Transverse colon (tissue), 4 donors: ENCODE measurements around the gene OR6K2. TPM values are rescaled to one million over a fixed set of nuclear protein-coding genes. Genes with fewer than 3 reads are reported as not detected.

ENCODE experiments used
- DNase-seq: peaks from one replicate; pipeline ENCODE4 v3.0.0-alpha.2; 2019
- H3K27ac ChIP-seq, 4 donors: fragments of 200-600 bp; sonication (generic); 2 replicates each; pipeline ENCODE4 v1.5.1; 2016 to 2018; ENCODE audit warnings: inconsistent platforms in 4 of 4
- H3K27me3 ChIP-seq: fragments of 200-600 bp; sonication (generic); 2 replicates; pipeline ENCODE4 v1.5.1; 2017; ENCODE audit warnings: inconsistent platforms
- H3K36me3 ChIP-seq, 4 donors: fragments of 200-600 bp; sonication (generic); 2 replicates each; pipeline ENCODE4 v1.5.1; 2017 to 2019; ENCODE audit warnings: inconsistent platforms in 4 of 4
- H3K4me1 ChIP-seq, 4 donors: fragments of 200-600 bp; sonication (generic); 2 replicates each; pipeline ENCODE4 v1.5.1; 2017 to 2020; ENCODE audit warnings: inconsistent platforms in 4 of 4
- H3K4me3 ChIP-seq, 4 donors: fragments of 200-600 bp; sonication (generic); 1 replicate in 1 of 4; 2 replicates in 3 of 4; pipeline versions ENCODE4 v1.5.1 to v1.6.1; 2017 to 2019; ENCODE audit warnings: inconsistent platforms in 4 of 4
- H3K9me3 ChIP-seq, 2 donors: fragments of 200-600 bp; sonication (generic); 2 replicates each; pipeline ENCODE4 v1.5.1; 2017 to 2019; ENCODE audit warnings: inconsistent platforms in 2 of 2
- CTCF ChIP-seq, 5 experiments: fragments of 200-600 bp in 3 of 5; fragments of 450-650 bp in 2 of 5; sonication (generic) in 3 of 5; IDR thresholded peaks; 1 replicate in 2 of 5; 2 replicates in 3 of 5; pipeline ENCODE4 v1.5.1; 2016 to 2017; ENCODE audit warnings: antibody characterized with exemption in 5 of 5, inconsistent platforms in 3 of 5, mild to moderate bottlenecking in 2 of 5, moderate library complexity in 1 of 5
- EP300 ChIP-seq: sonication (generic); formaldehyde crosslinking; IDR thresholded peaks from one replicate; pipeline ENCODE4 v1.6.1; 2017; ENCODE audit warnings: antibody characterized with exemption, low read depth
- POLR2A ChIP-seq: fragments of 450-650 bp; IDR thresholded peaks from one replicate; pipeline ENCODE4 v1.6.1; 2016; ENCODE audit warnings: antibody characterized with exemption, mild to moderate bottlenecking, moderate library complexity
- POLR2AphosphoS5 ChIP-seq, 3 donors: sonication (generic); formaldehyde crosslinking; IDR thresholded peaks; one replicate each; pipeline ENCODE4 v1.6.1; 2016; ENCODE audit warnings: antibody characterized with exemption in 3 of 3
- WGBS, 2 donors: methylation state at CpG; one replicate each; pipeline ENCODE4 v1.1.5; 2018; ENCODE audit warnings: low coverage in 1 of 2; 5-methylcytosine and 5-hydroxymethylcytosine counted together
- in situ Hi-C, 4 donors: fragments of 200-750 bp; cut with MboI; loops; one replicate each; pipeline versions ENCODE4 v1.15.0 to v1.15.1; 2017; ENCODE audit warnings: low sequenced_read_pairs in 3 of 4, low pct_ligation_motif_present in 1 of 4, low pct_unique_long_range_greater_than_20kb in 1 of 4
- intact Hi-C: fragments of 100-400 bp; cut with DNase I; formaldehyde crosslinking; loops from one replicate; pipeline ENCODE4 v1.15.1; 2023; ENCODE audit warnings: low total_unique reads
- total RNA-seq, 4 donors: library from RNA; depleted of rRNA; stranded (reverse); fragments of >200 nt; gene quantifications; one replicate each; pipeline ENCODE4 v1.1.0, GENCODE V29; 2016

The OR6K2 gene
- total RNA-seq, 4 donors from 2014 or later = not detected

GRCh38 chr1:158685085-158685484, 15.4 kb downstream of the OR6K2 start:
- H3K9me3 ChIP-seq = no peaks in the 10 kb centered on the region
- H3K4me1 ChIP-seq = no peaks in the 10 kb centered on the region
- 64 to 66% methylated on average over 5 to 7 of the region's 7 CpGs for WGBS, 2 donors
- intact Hi-C loops = no loop called here
- H3K27ac ChIP-seq = no peak overlapping the region
- H3K4me3 ChIP-seq = no peak overlapping the region
- no peaks in the 10 kb centered on the region for H3K27me3 ChIP-seq
- DNase-seq = no peak
- no peak for TF ChIP-seq POLR2A
- no peak for TF ChIP-seq EP300
- no peak for TF ChIP-seq CTCF (IDR thresholded peaks at IDR 0.05)
- no peak for TF ChIP-seq POLR2AphosphoS5 (IDR thresholded peaks at IDR 0.05)
- in situ Hi-C loops = no loop called here
- H3K36me3 ChIP-seq = no peaks in the 10 kb centered on the region

- WGBS, 2 donors = 83 to 95% methylated on average over 1 to 2 of the region's 2 CpGs
- H3K4me3 ChIP-seq = no peak overlapping the region
- no peaks in the 10 kb centered on the region for H3K9me3 ChIP-seq
- TF ChIP-seq EP300 (no peak), POLR2AphosphoS5 (IDR thresholded peaks at IDR 0.05) (no peak), CTCF (IDR thresholded peaks at IDR 0.05) (no peak), POLR2A (no peak)
- H3K4me1 ChIP-seq = no peaks in the 10 kb centered on the region
- in situ Hi-C loops = no loop called here
- no peaks in the 10 kb centered on the region for H3K36me3 ChIP-seq
- intact Hi-C loops = no loop called here
- no peaks in the 10 kb centered on the region for H3K27me3 ChIP-seq
- no peak overlapping the region for H3K27ac ChIP-seq
- no peak for DNase-seq
Measured at GRCh38 chr1:158681606-158682005, 18.8 kb downstream of the OR6K2 start.

- H3K9me3 ChIP-seq = no peaks in the 10 kb centered on the region
- in situ Hi-C loops (no loop called here), intact Hi-C loops (no loop called here)
- DNase-seq = no peak
- H3K27me3 ChIP-seq = no peaks in the 10 kb centered on the region
- TF ChIP-seq CTCF (IDR thresholded peaks at IDR 0.05) (no peak), POLR2AphosphoS5 (IDR thresholded peaks at IDR 0.05) (no peak), POLR2A (no peak)
- H3K4me3 ChIP-seq = no peak overlapping the region
- no peaks in the 10 kb centered on the region for H3K36me3 ChIP-seq
- no peak overlapping the region for H3K27ac ChIP-seq
- no peaks in the 10 kb centered on the region for H3K4me1 ChIP-seq
- WGBS, 2 donors = 88 to 97% methylated on average over 1 of the region's 1 CpG
Measured at GRCh38 chr1:158679289-158679688, 21.2 kb downstream of the OR6K2 start.

- TF ChIP-seq EP300 (no peak), POLR2AphosphoS5 (IDR thresholded peaks at IDR 0.05) (no peak), CTCF (IDR thresholded peaks at IDR 0.05) (no peak), POLR2A (no peak)
- DNase-seq = no peak
- Histone ChIP-seq H3K4me1 (no peaks in the 10 kb centered on the region), H3K27ac (no peak overlapping the region), H3K36me3 (no peaks in the 10 kb centered on the region), H3K4me3 (no peak overlapping the region), H3K9me3 (no peaks in the 10 kb centered on the region), H3K27me3 (no peaks in the 10 kb centered on the region)
- in situ Hi-C loops = no loop called here
- 64 to 90% methylated on average over 2 to 4 of the region's 4 CpGs for WGBS, 2 donors
- intact Hi-C loops = no loop called here
Measured at GRCh38 chr1:158675563-158676323, 24.7 kb downstream of the OR6K2 start.
